NOMO-1 (cell line): ENCODE measurements around the gene C2CD4A.

Experiments used
- DNase-seq, 2 experiments: peaks; one replicate each; lab custom pipeline; 2025; ENCODE audit not compliant: unreplicated experiment in 2 of 2; lab: John Stamatoyannopoulos, UW

Gene C2CD4A

GRCh38 chr15:62093809-62094208 lies 27.0 kb downstream of the C2CD4A start:
- DNase-seq, result peak in 1 of 2 experiments; percentile 79

- DNase-seq, result no peak
These were observed 27.6 kb downstream of the C2CD4A start for GRCh38 chr15:62094388-62094787.

- peak; percentile 72 to 86 for DNase-seq
These were observed 32.4 kb downstream of the C2CD4A start for GRCh38 chr15:62099094-62099601.

DNA sequence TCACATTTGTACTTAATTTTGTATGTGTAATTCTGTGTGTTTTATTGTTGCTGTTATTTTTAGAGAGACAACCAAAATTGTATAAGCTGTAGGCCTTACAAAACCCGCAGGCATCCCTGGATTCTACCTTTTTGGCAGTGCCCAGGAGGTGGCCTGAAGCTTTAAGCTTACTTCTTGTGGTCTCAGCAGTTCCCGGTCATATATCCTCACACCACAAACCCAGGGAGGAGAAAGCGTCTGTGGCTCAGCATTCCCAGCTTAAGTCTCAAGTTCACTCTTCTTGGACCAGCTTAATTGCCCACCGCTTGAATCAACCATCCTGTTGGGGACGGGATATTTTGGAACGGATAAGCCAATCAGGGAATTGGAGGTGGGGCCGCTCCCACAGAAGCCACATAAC lies 36.7 kb downstream of the C2CD4A start:
- no peak for DNase-seq

GRCh38 chr15:62104401-62104800 lies 37.6 kb downstream of the C2CD4A start:
- no peak for DNase-seq

GRCh38 chr15:62104846-62105245 lies 38.1 kb downstream of the C2CD4A start:
- no peak for DNase-seq

DNA sequence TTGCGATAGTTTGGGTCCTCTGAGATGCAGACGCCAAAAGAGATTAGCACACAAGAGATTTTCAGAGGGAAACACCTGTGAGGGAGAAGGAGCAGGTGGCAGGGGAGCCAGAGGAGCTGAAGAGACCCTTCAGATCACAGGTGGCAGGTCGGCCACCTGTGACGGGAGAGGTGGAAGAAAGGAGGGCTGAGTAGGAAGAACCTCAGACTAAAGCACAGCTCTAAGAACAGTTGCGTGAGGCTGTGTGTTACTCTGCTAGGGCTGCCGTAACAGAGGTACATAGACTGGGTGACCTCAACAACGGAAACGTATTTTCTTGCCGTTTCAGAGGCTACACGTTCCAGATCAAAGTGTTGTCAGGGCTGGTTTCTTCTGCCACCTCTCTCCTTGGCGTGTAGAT lies 38.5 kb downstream of the C2CD4A start:
- DNase-seq, result no peak

- DNase-seq, result no peak
These were observed 39.3 kb downstream of the C2CD4A start for GRCh38 chr15:62106096-62106495.

DNA sequence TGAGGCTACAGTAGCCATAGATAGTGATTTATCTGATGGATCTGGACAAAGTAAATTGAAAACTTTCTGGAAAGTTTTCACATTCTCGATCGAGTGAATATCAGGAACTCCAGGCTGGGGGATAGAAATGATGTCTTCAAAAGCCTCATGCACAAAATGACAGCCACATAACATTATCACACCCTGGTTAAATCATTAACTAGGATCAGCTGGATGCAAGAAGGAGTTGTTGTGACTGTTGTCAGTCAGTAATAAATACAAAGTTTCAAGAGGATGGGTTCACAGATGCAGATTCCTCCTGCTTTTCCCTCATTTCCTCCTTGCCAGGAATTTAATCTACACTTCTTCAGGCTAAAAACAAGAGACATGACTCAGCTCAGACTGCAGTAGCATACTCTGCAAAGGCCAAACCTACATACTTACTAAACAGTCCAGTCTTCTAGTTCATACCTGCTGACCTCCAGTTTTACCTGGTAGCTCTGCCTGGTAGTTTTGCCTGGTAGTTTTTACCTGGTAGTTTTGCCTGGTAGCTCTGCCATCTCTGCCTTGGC lies 40.9 kb downstream of the C2CD4A start:
- no peak for DNase-seq

DNA sequence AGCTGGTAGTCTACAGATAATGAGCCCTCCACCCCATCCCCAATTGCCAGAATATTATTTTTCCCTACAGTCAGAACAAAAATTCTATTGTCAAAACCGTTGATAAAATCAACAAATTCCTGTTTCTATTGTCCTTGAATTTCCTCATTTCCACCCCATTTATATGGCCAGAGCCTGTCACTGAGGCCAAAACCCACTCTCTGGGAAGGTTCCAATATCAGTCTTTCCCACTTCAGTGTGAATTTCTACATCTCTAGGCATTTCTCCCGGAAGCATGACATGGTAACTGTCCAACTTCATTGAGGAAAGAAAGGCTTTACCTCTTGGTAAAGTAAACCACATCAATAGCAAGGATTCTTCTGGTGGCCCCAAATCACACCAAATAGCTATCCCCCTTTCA lies 41.6 kb downstream of the C2CD4A start:
- no peak for DNase-seq

GRCh38 chr15:62109437-62109836 lies 42.7 kb downstream of the C2CD4A start:
- no peak for DNase-seq

- no peak for DNase-seq
These were observed 43.4 kb downstream of the C2CD4A start for GRCh38 chr15:62109982-62110851.

DNA sequence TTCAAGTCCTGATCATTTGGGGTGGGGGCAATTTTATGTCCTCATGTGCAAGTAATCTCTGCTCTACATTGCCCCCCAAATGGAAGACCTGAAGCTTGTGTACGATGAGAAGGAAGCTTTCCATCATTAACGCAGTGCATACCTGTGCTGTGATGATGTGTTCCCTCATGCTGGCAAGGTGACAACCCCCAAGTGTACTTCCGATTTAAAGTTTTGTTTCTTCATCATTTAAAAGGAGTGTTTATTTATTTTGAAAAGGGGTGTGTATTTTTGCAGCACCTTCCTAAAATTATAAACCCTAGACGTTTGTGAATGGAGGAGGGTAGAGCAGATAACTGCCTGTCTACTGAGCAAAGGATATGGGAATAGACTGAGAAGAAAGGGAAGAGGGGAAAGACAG lies 45.3 kb downstream of the C2CD4A start:
- no peak for DNase-seq

DNA sequence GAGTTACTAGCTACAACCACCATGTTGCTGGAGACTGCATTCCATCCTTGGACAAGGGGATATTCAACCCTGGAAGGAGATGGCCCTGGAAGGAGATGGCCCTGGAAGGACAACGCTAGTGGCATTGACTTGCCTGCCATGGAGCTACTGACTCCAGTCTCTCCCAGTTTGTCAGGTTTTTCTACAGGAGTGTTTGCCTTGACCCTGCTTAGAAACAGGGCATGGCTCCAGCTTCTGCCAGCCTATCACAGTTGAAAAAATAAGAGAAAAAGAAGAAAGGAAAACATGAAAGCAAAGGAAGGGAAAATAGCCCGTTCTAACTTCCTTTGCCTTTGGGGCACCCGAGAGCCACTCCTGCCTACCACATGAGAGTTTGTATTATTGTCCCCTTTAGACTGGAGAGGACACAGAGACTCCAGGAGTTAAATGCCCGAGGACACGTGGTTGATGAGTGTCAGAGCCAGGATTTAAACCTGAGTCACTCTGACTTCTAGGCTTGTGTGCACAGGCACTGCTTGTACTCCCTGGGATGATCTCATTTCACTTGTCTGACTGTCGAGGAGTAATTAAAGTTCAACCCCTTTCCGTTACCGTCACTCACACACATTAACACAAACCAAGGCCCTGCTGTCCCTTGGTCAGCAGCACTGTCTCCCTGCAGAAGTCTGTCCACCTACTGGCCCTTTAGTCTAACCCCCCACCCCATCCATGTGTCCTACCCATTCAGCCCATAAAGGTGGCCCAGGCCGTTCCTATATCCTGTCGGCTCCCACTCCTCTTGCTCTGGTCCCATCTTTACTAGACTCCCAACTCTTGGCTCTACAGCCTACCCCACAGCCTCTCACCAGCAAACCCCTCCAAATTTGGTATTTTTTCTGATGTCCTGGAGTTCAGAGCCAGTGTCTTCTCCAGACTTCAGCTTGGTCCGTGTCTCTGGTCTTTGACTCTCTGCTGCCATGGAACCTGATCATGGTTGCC lies 46.1 kb downstream of the C2CD4A start:
- no peak for DNase-seq

- no peak for DNase-seq
These were observed 49.1 kb downstream of the C2CD4A start for GRCh38 chr15:62115847-62116246.

GRCh38 chr15:62118520-62119226 lies 51.9 kb downstream of the C2CD4A start:
- DNase-seq, result no peak

DNA sequence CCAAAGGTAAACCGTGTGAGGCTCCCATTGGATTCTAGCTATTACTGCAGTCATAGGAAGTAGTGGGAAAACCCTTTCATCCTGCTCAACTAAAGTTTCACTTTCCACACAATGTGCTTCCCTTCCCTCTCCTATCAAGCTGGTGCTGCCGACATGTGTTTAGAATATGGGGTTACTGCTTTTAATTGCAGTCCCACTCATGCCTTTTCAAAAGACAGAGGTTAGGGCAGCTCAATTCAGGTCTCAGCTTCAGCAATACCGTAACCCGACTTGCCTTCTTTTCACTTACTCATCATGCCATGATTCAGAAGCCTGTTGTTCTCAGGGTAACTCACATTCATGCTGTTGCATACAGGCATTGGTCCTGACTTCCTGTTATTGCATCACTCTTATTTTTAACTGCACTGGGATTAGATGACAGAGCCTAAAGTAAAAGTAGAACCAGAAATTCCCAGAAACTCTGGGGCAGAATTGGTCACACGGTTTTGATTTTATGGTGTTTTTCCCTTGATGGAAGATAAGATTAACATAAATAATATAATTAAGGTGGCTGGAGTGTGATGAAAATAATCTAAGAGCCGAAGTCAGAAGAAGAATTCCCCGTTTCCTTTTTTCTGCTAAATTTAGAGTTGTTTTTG lies 52.6 kb downstream of the C2CD4A start:
- DNase-seq, result peak; percentile 43 to 84

GRCh38 chr15:62119874-62120273 lies 53.1 kb downstream of the C2CD4A start:
- no peak for DNase-seq
